Gastrocnemius medialis (tissue), 4 donors: ENCODE measurements around the gene NDUFB8. TPM values are rescaled to one million over a fixed set of nuclear protein-coding genes. Genes with fewer than 3 reads are reported as not detected.

ENCODE experiments used
- ATAC-seq, 2 donors: fragments of 150-250 bp; one replicate each; pipeline ENCODE4 v1.9.1; 2016
- DNase-seq, 2 donors: peaks; one replicate each; pipeline ENCODE4 v3.0.0-alpha.2; 2019
- H3K27ac ChIP-seq, 4 donors: fragments of 200-600 bp; sonication (generic); 1 replicate in 1 of 4; 2 replicates in 3 of 4; pipeline ENCODE4 v1.5.1; 2016 to 2018; ENCODE audit warnings: mild to moderate bottlenecking in 2 of 4, moderate library complexity in 1 of 4
- H3K27me3 ChIP-seq, 3 donors: fragments of 200-600 bp; sonication (generic) in 2 of 3; 1 replicate in 1 of 3; 2 replicates in 2 of 3; pipeline versions ENCODE4 v1.5.1 to v1.6.0; 2016 to 2019; ENCODE audit warnings: mild to moderate bottlenecking in 1 of 3, moderate library complexity in 1 of 3
- H3K36me3 ChIP-seq, 2 donors: fragments of 200-600 bp; sonication (generic) in 1 of 2; one replicate each; pipeline ENCODE4 v1.5.1; 2017 to 2018
- H3K4me1 ChIP-seq, 2 donors: fragments of 200-600 bp; sonication (generic) in 1 of 2; one replicate each; pipeline ENCODE4 v1.5.1; 2016 to 2017; ENCODE audit warnings: mild to moderate bottlenecking in 2 of 2
- H3K4me3 ChIP-seq, 4 donors: fragments of 200-600 bp; sonication (generic) in 3 of 4; 1 replicate in 1 of 4; 2 replicates in 3 of 4; pipeline ENCODE4 v1.5.1; 2016 to 2019; ENCODE audit warnings: mild to moderate bottlenecking in 2 of 4
- H3K9me3 ChIP-seq, 3 donors: fragments of 200-600 bp; sonication (generic) in 2 of 3; 1 replicate in 1 of 3; 2 replicates in 2 of 3; pipeline ENCODE4 v1.5.1; 2016 to 2019
- CTCF ChIP-seq, 5 experiments: fragments of 450-650 bp in 3 of 5; fragments of 200-600 bp in 2 of 5; sonication (generic) in 2 of 5; IDR thresholded peaks in 4 of 5; conservative IDR thresholded peaks in 1 of 5; 1 replicate in 4 of 5; 2 replicates in 1 of 5; pipeline ENCODE4 v1.5.1; 2016 to 2019; ENCODE audit warnings: antibody characterized with exemption in 5 of 5, mild to moderate bottlenecking in 3 of 5, moderate library complexity in 3 of 5
- POLR2A ChIP-seq, 2 donors: fragments of 450-650 bp; IDR thresholded peaks; one replicate each; pipeline ENCODE4 v1.6.1; 2017; ENCODE audit warnings: antibody characterized with exemption in 2 of 2, mild to moderate bottlenecking in 2 of 2, moderate library complexity in 2 of 2
- in situ Hi-C, 4 donors: fragments of 200-750 bp; cut with MboI; loops; one replicate each; pipeline versions ENCODE4 v1.15.0 to v1.8.0; 2017; ENCODE audit warnings: low sequenced_read_pairs in 4 of 4
- intact Hi-C: fragments of 100-400 bp; cut with DNase I; formaldehyde crosslinking; loops from one replicate; pipeline ENCODE4 v1.15.1; 2023; ENCODE audit warnings: low total_unique reads
- total RNA-seq, 4 donors: library from RNA; depleted of rRNA; stranded (reverse); fragments of >200 nt; gene quantifications; one replicate each; pipeline versions ENCODE4 v1.1.0 to v1.2.3, GENCODE V29; 2016

The NDUFB8 gene
- total RNA-seq, 4 donors from 2014 or later: 170 to 229 (median 219) TPM

GRCh38 chr10:100501423-100501822 is 28.2 kb downstream of the NDUFB8 start:
- Histone ChIP-seq H3K9me3 (no peaks in the 10 kb centered on the region), H3K4me3 (no peak overlapping the region), H3K27me3 (no peaks in the 10 kb centered on the region), H3K4me1 (no peaks in the 10 kb centered on the region), H3K27ac (no peak overlapping the region), H3K36me3 (peaks cover 0 to 64% of the 10 kb centered on the region in 2 donors)
- ATAC-seq: no peak
- intact Hi-C loops (no loop called here), in situ Hi-C loops (loop anchor here in 1 of 4 donors (25.0 kb wide), 1 partner anchor 164 kb away; the partner anchor contains the start of genes PKD2L1 and SCD)
- no peak for DNase-seq
- TF ChIP-seq POLR2A (IDR thresholded peaks at IDR 0.05): no peak
- no peak for TF ChIP-seq CTCF (IDR thresholded peaks at IDR 0.05 in 4 of 5, conservative IDR thresholded peaks at IDR 0.05 in 1 of 5)

- TF ChIP-seq POLR2A (IDR thresholded peaks at IDR 0.05) (no peak), CTCF (IDR thresholded peaks at IDR 0.05 in 4 of 5, conservative IDR thresholded peaks at IDR 0.05 in 1 of 5) (no peak)
- H3K9me3 ChIP-seq: no peaks in the 10 kb centered on the region
- in situ Hi-C loops: no loop called here
- intact Hi-C loops: no loop called here
- no peak for ATAC-seq
- H3K4me3 ChIP-seq: no peak overlapping the region
- no peak overlapping the region for H3K27ac ChIP-seq
- no peaks in the 10 kb centered on the region for H3K4me1 ChIP-seq
- no peak for DNase-seq
- H3K36me3 ChIP-seq: peaks cover 0 to 80% of the 10 kb centered on the region in 2 donors
- H3K27me3 ChIP-seq: no peaks in the 10 kb centered on the region
These were observed 31.6 kb downstream of the NDUFB8 start for GRCh38 chr10:100498059-100498458.

- no peaks in the 10 kb centered on the region for H3K9me3 ChIP-seq
- in situ Hi-C loops: no loop called here
- TF ChIP-seq POLR2A (IDR thresholded peaks at IDR 0.05): no peak
- no peak for TF ChIP-seq CTCF (IDR thresholded peaks at IDR 0.05 in 4 of 5, conservative IDR thresholded peaks at IDR 0.05 in 1 of 5)
- intact Hi-C loops: no loop called here
- H3K36me3 ChIP-seq: peaks cover 0 to 74% of the 10 kb centered on the region in 2 donors
- no peak overlapping the region for H3K4me3 ChIP-seq
- ATAC-seq: no peak
- no peaks in the 10 kb centered on the region for H3K4me1 ChIP-seq
- no peaks in the 10 kb centered on the region for H3K27me3 ChIP-seq
- no peak for DNase-seq
- no peak overlapping the region for H3K27ac ChIP-seq
These were observed 33.1 kb downstream of the NDUFB8 start for GRCh38 chr10:100496567-100496966.

- no peaks in the 10 kb centered on the region for H3K27me3 ChIP-seq
- ATAC-seq: no peak
- no peak overlapping the region for H3K27ac ChIP-seq
- no peak for TF ChIP-seq POLR2A (IDR thresholded peaks at IDR 0.05)
- no peak for TF ChIP-seq CTCF (IDR thresholded peaks at IDR 0.05 in 4 of 5, conservative IDR thresholded peaks at IDR 0.05 in 1 of 5)
- H3K9me3 ChIP-seq: no peaks in the 10 kb centered on the region
- DNase-seq: no peak
- in situ Hi-C loops: no loop called here
- H3K4me3 ChIP-seq: no peak overlapping the region
- no peaks in the 10 kb centered on the region for H3K4me1 ChIP-seq
- intact Hi-C loops: no loop called here
- H3K36me3 ChIP-seq: peaks cover 0 to 53% of the 10 kb centered on the region in 2 donors
These were observed 39.1 kb downstream of the NDUFB8 start for GRCh38 chr10:100490531-100490930.

- TF ChIP-seq POLR2A (IDR thresholded peaks at IDR 0.05): no peak
- no peak for TF ChIP-seq CTCF (IDR thresholded peaks at IDR 0.05 in 4 of 5, conservative IDR thresholded peaks at IDR 0.05 in 1 of 5)
- H3K4me1 ChIP-seq: no peaks in the 10 kb centered on the region
- in situ Hi-C loops: no loop called here
- intact Hi-C loops: no loop called here
- DNase-seq (no peak), ATAC-seq (no peak)
- no peaks in the 10 kb centered on the region for H3K9me3 ChIP-seq
- H3K27ac ChIP-seq: no peak overlapping the region
- no peak overlapping the region for H3K4me3 ChIP-seq
- H3K27me3 ChIP-seq: no peaks in the 10 kb centered on the region
- H3K36me3 ChIP-seq: peaks cover 0 to 42% of the 10 kb centered on the region in 2 donors
These were observed 40.3 kb downstream of the NDUFB8 start for GRCh38 chr10:100489396-100489795.
